ENCODE measurements around the gene OSTN.

OSTN gene

GRCh38 chr3:191235331-191236314, 36.6 kb downstream of the OSTN start:
- DNase-seq (ENCODE audit: low spot score), result no peak

DNA sequence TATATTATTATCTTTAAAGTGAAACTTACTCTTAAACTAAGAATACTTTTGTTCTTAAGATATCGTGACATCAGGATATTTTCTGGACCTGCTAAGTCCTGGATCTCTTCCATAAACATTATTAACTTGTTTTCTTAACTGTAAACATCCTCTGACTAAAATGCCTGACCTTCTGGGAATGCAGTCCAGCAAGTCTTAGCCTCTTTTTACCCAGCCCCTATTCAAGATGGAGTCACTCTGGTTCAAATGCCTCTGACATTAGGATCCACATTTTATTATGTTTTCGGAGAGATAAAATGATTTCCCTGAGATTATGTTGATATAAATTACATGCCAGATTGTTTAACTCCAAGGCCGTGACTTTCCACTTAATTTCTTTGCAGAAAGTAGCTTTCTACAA, 37.6 kb downstream of the OSTN start:
- DNase-seq (ENCODE audit: low spot score), result no peak

GRCh38 chr3:191237047-191237882, 38.2 kb downstream of the OSTN start:
- no peak for DNase-seq (ENCODE audit: low spot score)

DNA sequence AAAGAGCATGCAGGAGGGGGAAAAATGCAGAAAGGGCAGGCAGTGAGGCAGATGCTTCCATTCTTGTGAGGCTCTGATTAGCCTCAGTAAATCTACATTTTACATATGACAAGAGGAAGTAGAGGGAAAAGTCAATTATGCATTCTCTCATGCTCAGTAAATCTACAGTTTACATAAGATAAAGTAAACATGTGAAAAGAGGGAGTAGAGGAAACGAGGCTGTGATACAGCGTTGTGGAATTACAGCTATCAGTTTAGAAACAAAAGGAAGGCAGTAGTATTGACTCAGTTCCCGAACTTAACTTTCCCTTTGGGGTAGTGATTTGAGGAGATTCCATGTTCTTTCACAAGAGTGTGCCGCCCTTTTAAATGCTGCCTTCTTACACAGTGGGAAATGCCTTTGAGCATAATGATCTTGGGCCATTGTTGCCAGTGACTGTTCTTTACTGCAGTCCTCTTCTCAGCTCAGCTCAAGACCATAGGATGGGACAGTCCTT, 39.3 kb downstream of the OSTN start:
- no peak for DNase-seq (ENCODE audit: low spot score)

DNA sequence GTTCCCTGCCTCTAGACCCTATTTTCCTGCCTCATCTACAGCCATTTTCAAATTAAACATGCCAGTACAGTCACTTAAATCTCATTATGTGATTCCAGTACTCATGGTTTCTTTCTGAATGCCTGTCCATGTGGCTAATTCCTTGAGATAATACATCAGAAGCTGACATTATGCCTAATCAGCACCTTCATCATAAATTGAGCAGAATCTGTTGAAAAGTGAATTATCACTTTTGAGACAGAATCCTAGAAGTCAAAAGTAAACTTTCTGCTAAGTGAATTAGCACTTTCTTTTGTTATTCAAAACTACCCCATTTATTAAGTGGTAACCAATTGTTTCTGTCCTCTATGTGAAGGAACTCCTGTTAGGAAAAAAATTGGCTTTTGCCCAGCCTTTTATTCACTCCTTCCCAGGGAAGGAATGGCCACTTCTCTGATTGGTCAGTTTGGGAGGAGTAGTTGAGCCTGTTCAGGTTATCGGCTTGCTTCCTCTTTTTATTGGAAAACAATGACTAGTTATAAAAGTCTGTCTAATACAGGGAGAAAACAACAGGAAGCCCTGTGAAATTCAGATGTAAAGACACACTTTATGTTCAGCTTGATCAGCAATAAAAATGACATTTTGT, 40.5 kb downstream of the OSTN start:
- DNase-seq (ENCODE audit: low spot score), result no peak

DNA sequence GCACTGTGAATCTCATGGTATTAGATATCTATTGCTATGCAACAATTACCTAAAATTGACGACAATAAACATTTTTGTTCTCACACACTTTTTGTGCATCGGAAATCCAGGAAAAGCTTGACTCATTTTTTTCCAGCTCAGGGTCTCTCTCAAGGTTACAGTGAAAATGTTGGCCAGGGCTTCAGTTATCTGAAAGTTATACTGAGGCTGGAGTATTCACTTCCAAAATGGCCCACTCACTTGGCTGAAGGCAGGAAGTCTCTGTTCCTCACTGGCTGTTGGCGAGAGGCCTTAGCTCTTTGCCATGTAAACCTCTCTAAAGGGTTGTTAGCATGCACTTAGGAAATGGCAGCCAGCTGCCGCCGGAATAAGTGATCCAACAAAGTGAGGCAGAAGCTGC, 41.4 kb downstream of the OSTN start:
- DNase-seq (ENCODE audit: low spot score), result peak; percentile 24

- no peak for DNase-seq (ENCODE audit: low spot score)
Observed at GRCh38 chr3:191244242-191244867, 45.3 kb downstream of the OSTN start.

DNA sequence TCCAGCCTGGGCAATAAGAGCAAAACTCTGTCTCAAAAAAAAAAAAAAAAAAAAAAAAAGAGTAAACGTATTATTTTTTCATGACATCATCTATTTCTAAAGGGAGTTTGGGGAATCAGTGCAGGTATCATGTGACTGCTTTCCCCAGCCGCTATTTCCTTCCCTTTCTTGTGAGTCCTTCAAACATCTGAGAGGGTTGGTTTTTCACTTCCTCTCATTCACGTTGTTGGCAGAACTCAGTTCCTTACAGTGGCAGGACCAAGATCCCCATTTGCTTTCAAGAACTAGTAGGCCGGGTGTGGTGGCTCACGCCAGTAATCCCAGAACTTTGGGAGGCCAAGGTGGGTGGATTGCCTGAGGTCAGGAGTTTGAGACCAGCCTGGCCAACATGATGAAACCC, 47.0 kb downstream of the OSTN start:
- DNase-seq (ENCODE audit: low spot score), result peak; percentile 50

DNA sequence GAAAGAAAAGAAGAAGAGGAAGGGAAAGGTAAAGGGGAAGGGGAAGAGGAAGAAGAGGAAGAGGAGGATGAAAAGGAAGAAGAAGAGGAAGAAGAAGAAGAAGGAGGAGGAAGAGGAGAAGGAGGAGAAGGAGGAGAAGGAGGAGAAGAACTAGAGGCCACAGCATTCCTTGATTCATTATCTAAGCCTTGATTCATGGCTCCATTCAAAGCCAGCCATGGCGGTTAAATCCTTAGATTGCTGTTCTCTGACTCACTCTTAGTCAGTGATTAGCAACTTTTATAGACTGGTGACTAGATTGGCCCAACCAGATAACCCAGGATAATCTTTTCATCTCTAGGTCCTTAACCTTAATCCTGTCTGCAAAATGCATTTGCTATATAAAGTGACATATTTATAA, 47.6 kb downstream of the OSTN start:
- DNase-seq (ENCODE audit: low spot score), result no peak

DNA sequence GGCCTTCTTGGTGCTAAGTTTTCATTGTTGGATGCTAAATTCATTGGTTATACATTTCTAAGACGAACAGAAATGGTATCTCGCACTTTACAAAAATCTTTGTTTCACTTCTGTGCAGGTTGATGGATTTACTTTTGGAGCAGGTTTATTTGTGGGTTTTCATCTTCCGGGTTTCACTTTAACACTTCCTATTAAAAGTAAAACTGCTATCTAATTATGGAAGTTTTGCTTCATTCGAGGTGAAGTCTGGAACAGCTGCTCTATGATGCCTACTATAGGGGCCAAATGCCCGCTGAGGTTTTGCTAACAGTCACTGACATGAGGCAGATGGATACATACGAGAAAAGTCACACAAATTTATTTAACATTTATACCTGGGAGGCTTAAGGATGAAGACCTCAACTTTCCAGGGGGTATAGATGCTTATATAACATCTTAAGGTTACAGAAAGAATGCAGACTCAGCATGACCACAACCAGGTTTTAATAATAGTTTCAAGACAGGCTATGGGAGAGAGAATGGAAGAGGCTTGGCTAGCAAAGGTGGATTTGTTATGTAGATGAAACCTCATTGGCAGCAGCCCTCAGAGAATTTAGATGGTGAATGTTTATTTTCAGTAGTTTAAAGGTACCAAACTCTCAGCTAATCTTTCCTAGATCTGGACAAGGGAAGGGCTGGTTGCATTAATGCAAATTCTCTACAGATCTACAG, 54.2 kb downstream of the OSTN start:
- no peak for DNase-seq (ENCODE audit: low spot score)

DNA sequence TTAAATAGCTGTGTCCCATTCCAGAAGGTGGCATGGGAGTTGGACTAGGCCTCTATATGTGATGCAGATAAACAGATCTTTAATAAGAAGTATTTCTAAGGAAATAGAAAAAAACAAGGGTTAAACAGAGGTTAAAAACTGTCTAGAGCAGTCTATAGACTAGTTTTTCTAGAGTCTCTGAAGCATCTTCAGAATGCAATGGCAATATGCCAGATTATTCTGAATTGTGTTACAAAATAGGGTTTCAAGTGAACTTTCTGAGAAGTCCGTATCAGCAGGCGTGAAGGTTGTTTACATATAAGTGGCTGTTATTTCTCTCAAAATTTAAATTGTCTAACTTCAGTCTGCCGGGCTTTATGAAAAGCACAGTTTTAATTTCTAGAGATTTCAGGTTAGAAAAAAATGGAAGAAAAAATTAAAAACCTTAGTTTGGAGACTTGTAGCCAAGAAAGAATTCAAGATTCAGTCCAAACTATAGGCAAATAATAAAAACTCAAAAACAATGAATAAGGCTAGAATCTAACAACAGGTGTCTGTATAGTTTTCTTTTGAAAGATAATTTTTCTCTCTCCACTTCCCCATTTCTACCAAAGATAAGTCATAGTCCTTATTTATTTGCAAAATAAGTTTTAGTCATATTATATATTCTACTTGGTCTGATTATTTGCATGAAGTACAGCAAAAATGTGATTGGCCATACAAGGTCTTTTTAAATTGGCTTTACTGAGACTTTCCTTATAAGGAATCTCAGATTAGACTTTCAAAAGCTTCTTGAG, 55.2 kb downstream of the OSTN start:
- DNase-seq (ENCODE audit: low spot score), result no peak

GRCh38 chr3:191255156-191255555, 56.1 kb downstream of the OSTN start:
- DNase-seq (ENCODE audit: low spot score), result no peak

GRCh38 chr3:191256405-191256804, 57.4 kb downstream of the OSTN start:
- DNase-seq (ENCODE audit: low spot score), result no peak

DNA sequence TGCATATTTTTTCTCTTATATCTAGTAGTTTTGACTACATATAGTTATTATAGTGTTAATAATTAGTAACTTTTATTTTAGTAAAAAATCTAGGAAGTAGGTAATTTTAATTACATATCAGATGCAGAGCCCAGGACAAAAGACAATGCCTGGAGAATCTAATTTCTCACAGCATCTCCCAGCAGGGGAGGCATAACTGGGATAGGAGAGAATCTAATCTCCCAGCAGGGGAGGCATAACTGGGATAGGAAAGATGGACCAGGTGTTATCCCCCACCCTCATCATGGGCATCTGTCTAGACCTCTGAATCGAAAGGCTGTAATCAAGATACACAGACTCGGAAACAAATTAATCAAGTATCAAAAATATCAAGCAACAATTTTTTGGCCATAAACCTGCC, 58.2 kb downstream of the OSTN start:
- DNase-seq (ENCODE audit: low spot score), result no peak

- no peak for DNase-seq (ENCODE audit: low spot score)
Observed at GRCh38 chr3:191259486-191259885, 60.4 kb downstream of the OSTN start.

DNA sequence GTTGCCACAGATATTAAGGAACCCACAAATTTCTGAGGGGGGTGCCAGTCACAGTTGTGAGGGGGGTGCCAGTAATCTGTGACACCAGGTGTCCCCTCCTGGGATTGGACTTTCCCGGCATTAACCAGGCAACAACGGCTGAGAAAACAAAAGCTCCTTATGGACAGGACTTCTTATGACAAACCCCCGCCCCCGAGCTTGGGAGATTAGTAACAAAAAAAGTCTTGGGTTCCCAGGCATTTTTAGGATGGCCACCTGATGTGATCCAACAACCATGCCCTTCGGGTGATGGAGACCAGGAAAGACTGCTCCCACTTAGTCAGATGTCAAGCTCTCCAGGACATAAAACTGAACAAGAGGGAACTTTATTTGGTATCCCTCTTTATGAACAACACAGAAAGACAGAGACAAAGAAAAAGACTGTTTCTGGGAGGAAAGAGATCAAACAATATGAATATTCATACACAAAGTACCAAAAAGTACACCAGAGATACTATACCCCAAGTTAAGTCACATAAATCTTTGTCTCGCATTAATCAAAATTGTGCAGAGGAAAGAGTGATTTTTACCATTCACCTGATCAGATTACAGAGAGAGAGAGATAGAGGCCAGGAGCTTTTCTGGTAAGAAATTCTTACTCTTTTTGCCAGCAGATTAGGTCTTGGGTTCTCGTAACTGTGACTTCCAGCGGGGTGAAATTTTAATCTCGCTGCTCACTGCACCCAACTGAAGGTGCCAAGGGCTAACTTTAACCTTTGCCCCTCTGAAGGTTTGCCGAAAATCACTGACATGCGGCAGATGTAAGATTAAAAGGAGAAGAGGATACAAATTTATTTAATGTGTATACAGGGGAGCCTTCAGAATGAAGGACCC, 61.6 kb downstream of the OSTN start:
- no peak for DNase-seq (ENCODE audit: low spot score)

DNA sequence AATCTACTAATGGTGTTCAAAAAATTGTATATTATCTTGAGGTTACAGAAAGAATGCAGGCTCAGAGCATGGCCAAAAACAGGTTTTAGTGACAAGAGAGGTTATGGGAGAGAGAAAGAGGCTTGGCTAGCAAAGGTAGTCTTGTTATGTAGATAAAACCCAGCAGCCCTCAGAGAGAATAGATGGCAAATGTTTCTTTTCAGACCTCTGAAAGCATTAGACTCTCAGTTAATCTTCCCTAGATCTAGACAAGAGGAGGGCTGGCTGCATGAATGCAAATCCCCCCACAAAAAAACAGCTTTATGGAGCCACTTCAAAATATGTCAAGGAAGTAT, 62.2 kb downstream of the OSTN start:
- DNase-seq (ENCODE audit: low spot score), result no peak

DNA sequence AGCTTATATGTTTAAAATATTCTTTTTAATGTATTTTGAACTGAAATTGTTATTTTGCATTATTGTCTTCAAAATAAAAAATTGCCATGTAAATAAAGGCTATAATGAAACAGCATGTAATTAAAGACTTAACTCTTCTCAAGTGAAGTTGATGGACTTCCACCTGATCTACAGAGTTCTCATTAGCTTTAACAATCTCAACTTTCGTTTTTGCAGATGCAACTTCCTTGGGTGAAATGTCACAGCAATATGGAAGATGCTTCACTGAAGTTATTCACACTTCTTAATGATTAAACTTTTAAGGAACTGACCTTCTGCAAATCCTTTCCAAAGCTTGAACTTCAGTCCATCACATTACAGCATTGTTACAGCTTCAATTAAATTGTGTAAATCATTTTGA, 63.6 kb downstream of the OSTN start:
- DNase-seq (ENCODE audit: low spot score), result no peak

DNA sequence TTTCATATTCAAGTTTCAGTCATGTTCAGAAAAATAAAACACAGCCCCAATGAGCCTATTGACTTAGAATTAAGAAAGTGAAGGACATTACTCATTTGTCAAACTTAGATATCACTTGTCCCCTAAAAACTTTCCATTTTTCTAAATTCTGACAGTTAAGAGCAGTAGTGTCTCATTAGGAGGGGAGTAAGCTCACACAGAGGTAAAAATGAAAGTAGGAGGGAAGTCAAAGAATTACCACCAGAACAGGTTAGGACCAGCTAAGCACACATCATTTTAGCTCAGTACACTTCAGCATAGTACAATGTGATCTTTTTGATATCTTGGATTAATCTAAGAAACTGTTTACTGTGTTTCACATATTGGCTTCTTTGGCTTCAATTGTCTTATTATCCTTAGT, 64.3 kb downstream of the OSTN start:
- DNase-seq (ENCODE audit: low spot score), result no peak

- DNase-seq (ENCODE audit: low spot score), result no peak
Observed at GRCh38 chr3:191263850-191264249, 64.8 kb downstream of the OSTN start.

Data from globus pallidus (tissue), 1 donor.